Parathyroid adenoma (tissue), 2 donors: Measurements from ENCODE around the gene LRRC4C.
"Not testable (repeated sequence)": the region's sequence is repeated elsewhere in the genome, so short reads cannot be mapped to it uniquely, and the experiment has no call there.

Experiments
- H2AFZ ChIP-seq: fragments of 300-600 bp; sonication (generic); one replicate; pipeline ENCODE4 v1.7.0; 2017; ENCODE audit warnings: antibody characterized with exemption, mild to moderate bottlenecking
- H3K27ac ChIP-seq: fragments of 300-600 bp; sonication (generic); one replicate; pipeline ENCODE4 v1.7.0; 2017
- H3K27me3 ChIP-seq: fragments of 300-600 bp; sonication (generic); one replicate; pipeline ENCODE4 v1.7.0; 2017; ENCODE audit warnings: low read length; ENCODE audit not compliant: control insufficient read depth, insufficient read depth
- H3K36me3 ChIP-seq: fragments of 300-600 bp; sonication (generic); one replicate; pipeline ENCODE4 v1.7.0; 2017; ENCODE audit warnings: low read length; ENCODE audit not compliant: control insufficient read depth, insufficient read depth
- H3K4me1 ChIP-seq: fragments of 300-600 bp; sonication (generic); one replicate; pipeline ENCODE4 v1.7.0; 2017; ENCODE audit warnings: control low read depth
- H3K4me2 ChIP-seq: fragments of 300-600 bp; sonication (generic); one replicate; pipeline ENCODE4 v1.7.0; 2017; ENCODE audit warnings: low read length
- H3K4me3 ChIP-seq: fragments of 300-600 bp; sonication (generic); one replicate; pipeline ENCODE4 v1.7.0; 2017; ENCODE audit warnings: low read depth, low read length
- H3K79me2 ChIP-seq: fragments of 300-600 bp; sonication (generic); one replicate; pipeline ENCODE4 v1.7.0; 2017; ENCODE audit warnings: control low read depth
- H3K9ac ChIP-seq: fragments of 300-600 bp; sonication (generic); one replicate; pipeline ENCODE4 v1.7.0; 2017; ENCODE audit warnings: mild to moderate bottlenecking
- H3K9me3 ChIP-seq: fragments of 300-600 bp; sonication (generic); one replicate; pipeline ENCODE4 v1.7.0; 2017; ENCODE audit warnings: low read length; ENCODE audit not compliant: control insufficient read depth
- TF ChIP-seq, protein P1 (sequence below): fragments of 300-600 bp; sonication (generic); IDR thresholded peaks from one replicate; pipeline ENCODE4 v1.7.0; 2017; ENCODE audit warnings: antibody characterized with exemption, mild to moderate bottlenecking
- donor health status: primary hyperparathyroidism.

The LRRC4C gene

DNA sequence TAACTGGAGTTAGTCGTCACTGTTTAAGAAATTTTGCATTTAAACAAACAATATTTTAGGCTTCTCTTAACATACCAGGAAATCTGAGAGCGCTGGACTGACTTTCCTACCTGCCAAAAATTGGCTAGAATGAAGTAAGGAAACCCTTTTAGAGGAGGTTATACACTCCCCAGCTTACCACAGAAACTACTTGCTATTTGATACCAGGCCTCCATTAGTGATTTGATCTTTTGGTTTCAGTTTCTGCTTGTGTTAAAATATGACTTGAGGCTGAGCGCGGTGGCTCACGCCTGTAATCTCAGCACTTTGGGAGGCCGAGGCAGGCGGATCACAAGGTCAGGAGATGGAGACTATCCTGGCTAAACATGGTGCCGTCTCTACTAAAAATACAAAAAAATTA lies 419.9 kb downstream of the LRRC4C start:
- TF ChIP-seq, protein P1, sequence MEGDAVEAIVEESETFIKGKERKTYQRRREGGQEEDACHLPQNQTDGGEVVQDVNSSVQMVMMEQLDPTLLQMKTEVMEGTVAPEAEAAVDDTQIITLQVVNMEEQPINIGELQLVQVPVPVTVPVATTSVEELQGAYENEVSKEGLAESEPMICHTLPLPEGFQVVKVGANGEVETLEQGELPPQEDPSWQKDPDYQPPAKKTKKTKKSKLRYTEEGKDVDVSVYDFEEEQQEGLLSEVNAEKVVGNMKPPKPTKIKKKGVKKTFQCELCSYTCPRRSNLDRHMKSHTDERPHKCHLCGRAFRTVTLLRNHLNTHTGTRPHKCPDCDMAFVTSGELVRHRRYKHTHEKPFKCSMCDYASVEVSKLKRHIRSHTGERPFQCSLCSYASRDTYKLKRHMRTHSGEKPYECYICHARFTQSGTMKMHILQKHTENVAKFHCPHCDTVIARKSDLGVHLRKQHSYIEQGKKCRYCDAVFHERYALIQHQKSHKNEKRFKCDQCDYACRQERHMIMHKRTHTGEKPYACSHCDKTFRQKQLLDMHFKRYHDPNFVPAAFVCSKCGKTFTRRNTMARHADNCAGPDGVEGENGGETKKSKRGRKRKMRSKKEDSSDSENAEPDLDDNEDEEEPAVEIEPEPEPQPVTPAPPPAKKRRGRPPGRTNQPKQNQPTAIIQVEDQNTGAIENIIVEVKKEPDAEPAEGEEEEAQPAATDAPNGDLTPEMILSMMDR = no peak
- no peak overlapping the region for H3K4me2 ChIP-seq
- H3K9ac ChIP-seq = no peak overlapping the region

DNA sequence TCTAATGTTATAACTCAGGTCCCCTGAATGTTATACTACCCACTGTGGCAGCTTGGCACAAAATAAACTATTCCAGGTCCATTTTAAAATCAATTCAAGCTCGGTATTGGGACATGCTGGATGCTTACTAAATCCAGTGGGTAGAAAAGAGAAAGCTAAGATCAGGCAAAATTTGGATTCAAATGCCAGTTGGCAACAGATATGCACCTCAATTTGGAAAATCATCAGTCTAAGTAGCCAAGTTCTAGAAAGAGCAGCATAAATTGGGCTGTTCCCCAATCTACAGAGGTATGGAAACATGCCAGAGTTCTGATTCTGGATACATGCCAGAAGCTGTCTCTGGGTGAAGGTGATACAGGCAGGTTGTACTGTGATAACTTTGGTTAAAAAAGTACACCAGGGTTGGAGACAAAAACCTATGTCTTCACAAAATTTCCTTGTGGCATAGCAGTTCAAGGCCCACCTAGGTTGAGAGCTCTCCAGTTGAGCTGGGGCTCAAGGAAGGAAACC lies 427.8 kb downstream of the LRRC4C start:
- no peak overlapping the region for H3K9ac ChIP-seq
- no peak overlapping the region for H2AFZ ChIP-seq
- no peaks in the 10 kb centered on the region for H3K36me3 ChIP-seq
- H3K4me2 ChIP-seq = no peak overlapping the region
- TF ChIP-seq, protein P1 = no peak
- no peaks in the 10 kb centered on the region for H3K27me3 ChIP-seq
- no peaks in the 10 kb centered on the region for H3K79me2 ChIP-seq
- H3K9me3 ChIP-seq = no peaks in the 10 kb centered on the region
- no peak overlapping the region for H3K4me3 ChIP-seq
- H3K4me1 ChIP-seq = no peaks in the 10 kb centered on the region
- H3K27ac ChIP-seq = no peak overlapping the region

More for the DNA sequence above, 419.9 kb downstream of the LRRC4C start:
- Histone ChIP-seq H3K27ac (no peak overlapping the region), H3K36me3 (no peaks in the 10 kb centered on the region), H3K4me3 (no peak overlapping the region), H3K9me3 (no peaks in the 10 kb centered on the region), H3K79me2 (no peaks in the 10 kb centered on the region), H3K27me3 (no peaks in the 10 kb centered on the region), H2AFZ (no peak overlapping the region), H3K4me1 (no peaks in the 10 kb centered on the region)

DNA sequence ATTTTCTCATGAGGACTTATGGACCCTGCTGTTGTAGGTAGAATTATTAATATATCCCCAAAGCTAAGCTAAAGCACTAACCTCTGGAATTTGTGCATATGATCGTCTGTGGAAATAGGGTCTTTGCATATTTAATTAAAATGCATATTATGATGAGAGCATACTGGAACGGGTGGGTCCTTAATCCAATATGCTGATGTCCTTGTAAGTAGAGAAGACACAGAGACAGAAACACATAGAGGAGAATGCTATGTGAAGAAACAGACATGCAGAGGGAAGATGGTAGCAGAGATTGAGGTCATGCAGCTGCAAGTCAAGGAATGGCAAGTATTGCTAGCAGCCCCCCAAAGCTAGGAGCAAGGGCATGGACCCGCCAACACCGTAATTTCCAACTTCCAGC lies 439.2 kb downstream of the LRRC4C start:
- Histone ChIP-seq H2AFZ (no peak overlapping the region), H3K36me3 (no peaks in the 10 kb centered on the region), H3K79me2 (no peaks in the 10 kb centered on the region), H3K4me1 (no peaks in the 10 kb centered on the region), H3K9ac (no peak overlapping the region), H3K27me3 (no peaks in the 10 kb centered on the region), H3K4me3 (no peak overlapping the region), H3K9me3 (no peaks in the 10 kb centered on the region), H3K4me2 (no peak overlapping the region), H3K27ac (no peak overlapping the region)
- TF ChIP-seq, protein P1 = no peak

DNA sequence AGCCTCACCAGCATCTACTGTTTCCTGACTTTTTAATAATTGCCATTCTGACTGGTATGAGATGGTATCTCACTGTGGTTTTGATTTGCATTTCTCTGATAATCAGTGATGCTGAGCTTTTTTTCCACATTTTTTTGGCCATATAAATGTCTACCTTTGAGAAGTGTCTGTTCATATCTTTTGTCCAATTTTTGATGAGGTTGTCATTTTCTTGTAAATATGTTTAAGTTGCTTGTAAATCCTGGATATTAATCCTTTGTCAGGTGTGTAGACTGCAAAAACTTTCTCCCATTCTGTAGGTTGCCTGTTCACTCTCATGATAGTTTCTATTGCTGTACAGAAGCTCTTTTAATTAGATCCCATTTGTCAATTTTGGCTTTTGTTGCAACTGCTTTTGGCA lies 439.8 kb downstream of the LRRC4C start:
- H3K9me3 ChIP-seq, H3K36me3 ChIP-seq, H3K27me3 ChIP-seq, H3K4me1 ChIP-seq, H3K79me2 ChIP-seq, H3K4me3 ChIP-seq, H3K4me2 ChIP-seq, H3K27ac ChIP-seq, H2AFZ ChIP-seq, H3K9ac ChIP-seq: not testable (repeated sequence)

DNA sequence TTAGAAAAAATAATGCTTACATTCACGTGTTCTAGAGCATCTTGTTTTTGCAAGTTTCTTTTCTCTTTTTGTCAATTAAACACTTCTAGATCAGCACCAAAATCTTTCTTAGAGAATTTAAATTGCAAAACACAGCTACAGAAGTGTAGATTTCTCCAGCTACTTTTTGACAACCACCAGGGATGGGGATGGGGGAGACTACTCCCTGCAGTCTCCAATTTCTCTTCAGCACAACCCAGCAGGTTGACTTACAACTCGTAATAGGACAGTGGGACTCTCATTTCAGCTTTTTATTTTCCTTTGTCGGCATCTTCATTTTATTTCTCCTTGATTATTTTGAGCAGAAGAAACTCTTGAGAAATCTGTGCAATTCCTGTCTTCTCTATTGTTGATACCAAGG lies 441.2 kb downstream of the LRRC4C start:
- Histone ChIP-seq H3K4me3 (no peak overlapping the region), H3K27ac (no peak overlapping the region), H3K4me1 (no peaks in the 10 kb centered on the region), H2AFZ (no peak overlapping the region), H3K9ac (no peak overlapping the region), H3K4me2 (no peak overlapping the region), H3K36me3 (no peaks in the 10 kb centered on the region), H3K9me3 (no peaks in the 10 kb centered on the region), H3K27me3 (no peaks in the 10 kb centered on the region), H3K79me2 (no peaks in the 10 kb centered on the region)
- TF ChIP-seq, protein P1 = no peak
